H1 (cell line): Measurements from ENCODE around the gene ABL1. TPM values are rescaled to one million over a fixed set of nuclear protein-coding genes. Genes with fewer than 3 reads are reported as not detected.

Experiments
- CTCF ChIA-PET: fragments of 300-600 bp; sonication (Branson Sonifier 250); formaldehyde crosslinking; loops from one replicate; lab custom pipeline; 2021; ENCODE audit not compliant: partially characterized antibody; lab: Charles Lee
- POLR2A ChIA-PET: fragments of 300-600 bp; sonication (Branson Sonifier 250); formaldehyde crosslinking; loops from one replicate; lab custom pipeline; 2021; ENCODE audit warnings: inconsistent platforms; ENCODE audit not compliant: partially characterized antibody; lab: Charles Lee
- DNase-seq, 2 experiments: peaks; one replicate each; pipeline versions ENCODE4 v3.0.0 to v3.0.0-alpha.2; 2010 to 2022; ENCODE audit warnings: low spot score in 2 of 2, low read depth in 1 of 2, mixed read lengths in 1 of 2
- FAIRE-seq: peaks from 2 replicates; lab custom pipeline; 2011; peaks lifted over from hg19 to GRCh38; lab: Jason Lieb, UNC
- H2AFZ ChIP-seq: 2 replicates; pipeline ENCODE4 v1.8.1; 2012; ENCODE audit warnings: low read length, inconsistent platforms
- H2AK5ac ChIP-seq: 2 replicates; pipeline ENCODE4 v1.6.1; 2013; ENCODE audit warnings: low read depth, low read length
- H2BK120ac ChIP-seq: replicated peaks from 2 replicates; pipeline ENCODE3; 2013; ENCODE audit warnings: low read depth, low read length, inconsistent platforms
- H2BK12ac ChIP-seq: 2 replicates; pipeline ENCODE4 v1.6.1; 2013; ENCODE audit warnings: low read depth, low read length
- H2BK15ac ChIP-seq: 2 replicates; pipeline ENCODE4 v1.6.1; 2013; ENCODE audit warnings: low read length
- H2BK20ac ChIP-seq: 2 replicates; pipeline ENCODE4 v1.6.1; 2013; ENCODE audit warnings: low read length
- H2BK5ac ChIP-seq: 2 replicates; pipeline ENCODE4 v1.6.1; 2013; ENCODE audit warnings: low read depth, low read length
- H3K14ac ChIP-seq: 2 replicates; pipeline ENCODE4 v1.6.1; 2013; ENCODE audit warnings: inconsistent platforms; ENCODE audit not compliant: insufficient read length
- H3K18ac ChIP-seq: 2 replicates; pipeline ENCODE4 v1.6.1; 2013; ENCODE audit warnings: low read length; ENCODE audit errors: extremely low read depth
- H3K23ac ChIP-seq: 2 replicates; pipeline ENCODE4 v1.6.1; 2013; ENCODE audit warnings: inconsistent platforms; ENCODE audit not compliant: insufficient read length
- H3K23me2 ChIP-seq: 2 replicates; pipeline ENCODE4 v1.6.1; 2013; ENCODE audit warnings: low read depth, low read length
- H3K27ac ChIP-seq: 2 replicates; pipeline ENCODE4 v1.6.1; 2011; ENCODE audit warnings: low read depth, low read length, inconsistent platforms
- H3K27me3 ChIP-seq, 4 experiments: replicated peaks in 1 of 4; 1 replicate in 1 of 4; 2 replicates in 3 of 4; pipeline versions ENCODE4 v1.6.1 to v1.8.1; 2011 to 2013; ENCODE audit warnings: low read length in 3 of 4, mild to moderate bottlenecking in 3 of 4, inconsistent platforms in 2 of 4, mixed read lengths in 2 of 4, moderate library complexity in 1 of 4; ENCODE audit not compliant: control insufficient read depth in 3 of 4, insufficient read depth in 3 of 4; ENCODE audit errors: extremely low read depth in 1 of 4
- H3K36me3 ChIP-seq, 4 experiments: 2 replicates each; pipeline versions ENCODE4 v1.6.1 to v1.8.1; 2011 to 2013; ENCODE audit warnings: mild to moderate bottlenecking in 4 of 4, low read length in 3 of 4, moderate library complexity in 2 of 4, control low read depth in 1 of 4, inconsistent platforms in 1 of 4; ENCODE audit not compliant: insufficient read depth in 4 of 4, control insufficient read depth in 2 of 4
- H3K4ac ChIP-seq: replicated peaks from 2 replicates; pipeline ENCODE3; 2013; ENCODE audit warnings: low read length, low read depth, mixed read lengths, inconsistent platforms; ENCODE audit not compliant: insufficient read length
- H3K4me1 ChIP-seq, 4 experiments: replicated peaks in 1 of 4; 1 replicate in 1 of 4; 2 replicates in 3 of 4; pipeline versions ENCODE4 v1.6.1 to v1.8.1; 2011 to 2013; ENCODE audit warnings: low read length in 3 of 4, inconsistent platforms in 2 of 4, mixed read lengths in 1 of 4; ENCODE audit not compliant: insufficient read depth in 4 of 4, control insufficient read depth in 3 of 4
- H3K4me2 ChIP-seq, 2 experiments: 2 replicates each; pipeline versions ENCODE4 v1.6.1 to v1.8.1; 2011 to 2013; ENCODE audit warnings: low read depth in 2 of 2, low read length in 2 of 2, control low read depth in 1 of 2, inconsistent platforms in 1 of 2, mild to moderate bottlenecking in 1 of 2; ENCODE audit not compliant: insufficient read depth in 1 of 2
- H3K4me3 ChIP-seq, 4 experiments: fragments of 200-600, 300-600 bp in 1 of 4; sonication (generic), shearing (Covaris generic), sonication (Bioruptor Twin) in 1 of 4; 2 replicates each; pipeline versions ENCODE4 v1.5.1 to v1.8.1; 2011 to 2016; ENCODE audit warnings: low read length in 4 of 4, low read depth in 3 of 4, control low read depth in 2 of 4, inconsistent platforms in 2 of 4, mild to moderate bottlenecking in 2 of 4, mixed read lengths in 1 of 4, moderate library complexity in 1 of 4; ENCODE audit not compliant: insufficient read depth in 2 of 4; ENCODE audit errors: extremely low read depth in 1 of 4
- H3K56ac ChIP-seq: replicated peaks from 2 replicates; pipeline ENCODE3; 2013; ENCODE audit warnings: low read depth, mild to moderate bottlenecking, mixed read lengths, low read length, inconsistent platforms; ENCODE audit not compliant: insufficient read length
- H3K79me1 ChIP-seq: 2 replicates; pipeline ENCODE4 v1.6.1; 2013; ENCODE audit warnings: low read depth, low read length, control low read depth
- H3K79me2 ChIP-seq, 2 experiments: 2 replicates each; pipeline versions ENCODE4 v1.6.1 to v1.8.1; 2012 to 2013; ENCODE audit warnings: low read length in 2 of 2, mild to moderate bottlenecking in 2 of 2, inconsistent platforms in 1 of 2; ENCODE audit not compliant: insufficient read depth in 2 of 2, control insufficient read depth in 1 of 2
- H3K9ac ChIP-seq, 4 experiments: replicated peaks in 1 of 4; 1 replicate in 1 of 4; 2 replicates in 3 of 4; pipeline versions ENCODE4 v1.6.1 to v1.8.1; 2011 to 2013; ENCODE audit warnings: low read depth in 3 of 4, low read length in 3 of 4, control low read depth in 2 of 4, mild to moderate bottlenecking in 2 of 4, moderate library complexity in 2 of 4, inconsistent platforms in 1 of 4; ENCODE audit errors: extremely low read depth in 1 of 4
- H3K9me3 ChIP-seq, 2 experiments: 2 replicates each; pipeline versions ENCODE4 v1.6.1 to v1.8.1; 2012 to 2013; ENCODE audit warnings: mild to moderate bottlenecking in 2 of 2, moderate library complexity in 2 of 2, control low read depth in 1 of 2, inconsistent platforms in 1 of 2, low read depth in 1 of 2, low read length in 1 of 2, mixed read lengths in 1 of 2; ENCODE audit not compliant: insufficient read depth in 2 of 2
- H4K20me1 ChIP-seq, 2 experiments: replicated peaks in 1 of 2; 2 replicates each; pipeline versions ENCODE3 to v1.8.1; 2011 to 2013; ENCODE audit warnings: inconsistent platforms in 2 of 2, low read length in 2 of 2, mild to moderate bottlenecking in 1 of 2; ENCODE audit not compliant: insufficient read depth in 2 of 2, control insufficient read depth in 1 of 2
- H4K5ac ChIP-seq: 2 replicates; pipeline ENCODE4 v1.6.1; 2013; ENCODE audit warnings: low read length, low read depth, mixed read lengths, inconsistent platforms; ENCODE audit not compliant: insufficient read length
- H4K8ac ChIP-seq: 2 replicates; pipeline ENCODE4 v1.8.0; 2013; ENCODE audit warnings: mild to moderate bottlenecking, moderate library complexity, low read length, inconsistent platforms; ENCODE audit not compliant: insufficient read depth; ENCODE audit errors: extremely low read depth
- H4K91ac ChIP-seq: replicated peaks from 2 replicates; pipeline ENCODE3; 2013; ENCODE audit warnings: low read length, mixed read lengths, inconsistent platforms; ENCODE audit not compliant: insufficient read length
- EZH2 ChIP-seq: fragments of 200-600 bp; sonication (generic); IDR thresholded peaks from 2 replicates; pipeline ENCODE4 v1.7.1; 2012; ENCODE audit warnings: low read depth, mild to moderate bottlenecking, moderate library complexity, low read length, inconsistent platforms; ENCODE audit not compliant: severe bottlenecking
- TBP ChIP-seq: IDR thresholded peaks from 2 replicates; pipeline ENCODE4 v1.6.1; 2011; ENCODE audit warnings: low read depth, low read length, improper control_type of control experiment
- WGBS, 2 experiments: shearing (Covaris generic) in 1 of 2; methylation state at CpG; one replicate each; pipeline versions ENCODE4 v1.1.6 to v1.1.7; 2013 to 2015; ENCODE audit warnings: low lambda C conversion rate in 2 of 2, mixed read lengths in 2 of 2, inconsistent platforms in 1 of 2, low coverage in 1 of 2, missing lambda C conversion rate in 1 of 2; ENCODE audit not compliant: insufficient replicate concordance in 2 of 2, insufficient coverage in 1 of 2, insufficient read length in 1 of 2; ENCODE audit errors: extremely low coverage in 1 of 2, missing lambda C conversion rate in 1 of 2; 5-methylcytosine and 5-hydroxymethylcytosine counted together
- polyA plus RNA-seq, 7 experiments: library from polyadenylated mRNA; depleted of rRNA in 3 of 7; stranded (reverse) in 5 of 7; unstranded in 2 of 7; fragments of >200 nt in 5 of 7; fragments of 200-250 nt in 2 of 7; gene quantifications; 1 replicate in 5 of 7; 2 replicates in 1 of 7; 4 replicates in 1 of 7; pipeline versions ENCODE4 v1.2.1 to v1.2.3, GENCODE V29; 2011 to 2013; ENCODE audit warnings: missing spikeins in 2 of 7, mixed read lengths in 2 of 7
- total RNA-seq: library from RNA; stranded (reverse); fragmentation: NEBNext Ultra II Directional; extraction: Animal tissue kit (Norgen Biotek cat#: 25700); gene quantifications from 2 replicates; pipeline ENCODE4 v1.2.1, GENCODE V29; 2021
- TF ChIP-seq, protein P1 (sequence below): IDR thresholded peaks from 2 replicates; pipeline ENCODE4 v1.6.1; 2012; ENCODE audit warnings: inconsistent platforms

The ABL1 gene
- total and polyA plus RNA-seq, 2 of the 8 experiments (the other 6 are each of a cell fraction or from before 2014, with no cell fraction given), result 35.3 to 104 TPM

DNA sequence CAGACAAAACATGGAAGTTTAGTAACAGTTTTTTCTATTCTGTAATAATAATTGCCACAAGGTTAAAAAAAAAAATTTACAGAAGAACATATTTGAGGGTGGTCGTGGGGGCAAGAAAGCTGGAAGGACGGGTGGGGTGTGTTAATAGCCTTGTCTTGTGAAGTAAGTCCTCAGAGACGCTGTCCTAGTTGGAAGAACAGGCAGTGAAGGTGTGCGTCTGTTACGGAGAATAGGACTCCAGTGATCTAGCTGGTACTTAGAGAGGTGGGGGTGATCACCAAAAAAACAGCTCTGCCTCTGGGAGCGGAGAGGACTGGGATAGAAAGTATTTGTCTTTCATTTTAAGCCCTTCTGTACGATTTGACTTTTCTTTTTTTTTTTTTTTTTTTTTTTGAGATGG is 17.7 kb downstream of the ABL1 start:
- 96% methylated on average over 6 of the region's 7 CpGs; no CpG with 5 or more reads in 1 of the 2 experiments for WGBS, 2 experiments
- no peak overlapping the region for H3K9ac ChIP-seq
- H2AFZ ChIP-seq, result no peak overlapping the region
- H2BK15ac ChIP-seq, result no peak overlapping the region
- no peak overlapping the region for H4K5ac ChIP-seq
- H3K18ac ChIP-seq, result no peak overlapping the region
- H2BK12ac ChIP-seq, result no peak overlapping the region
- FAIRE-seq (no peak), DNase-seq (no peak)
- peaks cover 8% of the 10 kb centered on the region for H3K79me1 ChIP-seq
- POLR2A ChIA-PET, result interaction anchor here (1.3 kb wide), 1 partner anchor 10 kb away, joined by 5 read pairs; no protein-coding TSS in a partner anchor
- H3K56ac ChIP-seq, result no peak overlapping the region
- no peak overlapping the region for H2BK5ac ChIP-seq
- TF ChIP-seq EZH2, result no peak
- TF ChIP-seq, protein P1, sequence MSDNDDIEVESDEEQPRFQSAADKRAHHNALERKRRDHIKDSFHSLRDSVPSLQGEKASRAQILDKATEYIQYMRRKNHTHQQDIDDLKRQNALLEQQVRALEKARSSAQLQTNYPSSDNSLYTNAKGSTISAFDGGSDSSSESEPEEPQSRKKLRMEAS, result no peak
- no peak for TF ChIP-seq TBP
- H3K4ac ChIP-seq, result no peak overlapping the region
- no peak overlapping the region for H3K4me3 ChIP-seq
- H4K91ac ChIP-seq, result no peak overlapping the region
- H3K23ac ChIP-seq, result no peak overlapping the region
- no peak overlapping the region for H2BK20ac ChIP-seq
- H4K20me1 ChIP-seq, result peaks cover 4 to 10% of the 10 kb centered on the region in 2 experiments
- peaks cover 0 to 3% (median 1%) of the 10 kb centered on the region in 4 experiments; a peak in 3 of 7 replicates for H3K4me1 ChIP-seq
- H3K4me2 ChIP-seq, result no peak overlapping the region
- peaks cover 7 to 69% of the 10 kb centered on the region in 2 experiments for H3K79me2 ChIP-seq
- no peaks in the 10 kb centered on the region for H3K27me3 ChIP-seq
- H2AK5ac ChIP-seq, result no peak overlapping the region
- no peaks in the 10 kb centered on the region for H3K9me3 ChIP-seq
- H3K36me3 ChIP-seq, result peaks cover 17 to 28% (median 24%) of the 10 kb centered on the region in 4 experiments
- H3K14ac ChIP-seq, result no peak overlapping the region
- CTCF ChIA-PET, result interaction anchor here (0.6 to 3.6 kb wide), 9 partner anchors 11 to 1132 kb away, joined by 3 to 19 read pairs (median 3); no protein-coding TSS in a partner anchor
- H3K27ac ChIP-seq, result no peak overlapping the region
- no peak overlapping the region for H4K8ac ChIP-seq
- H2BK120ac ChIP-seq, result no peak overlapping the region
- H3K23me2 ChIP-seq, result no peaks in the 10 kb centered on the region
